ENCODE measurements around the gene TEDC1.
A peak's percentile ranks its signal among the peaks of the same experiment; 100 is the strongest.

The TEDC1 gene

DNA sequence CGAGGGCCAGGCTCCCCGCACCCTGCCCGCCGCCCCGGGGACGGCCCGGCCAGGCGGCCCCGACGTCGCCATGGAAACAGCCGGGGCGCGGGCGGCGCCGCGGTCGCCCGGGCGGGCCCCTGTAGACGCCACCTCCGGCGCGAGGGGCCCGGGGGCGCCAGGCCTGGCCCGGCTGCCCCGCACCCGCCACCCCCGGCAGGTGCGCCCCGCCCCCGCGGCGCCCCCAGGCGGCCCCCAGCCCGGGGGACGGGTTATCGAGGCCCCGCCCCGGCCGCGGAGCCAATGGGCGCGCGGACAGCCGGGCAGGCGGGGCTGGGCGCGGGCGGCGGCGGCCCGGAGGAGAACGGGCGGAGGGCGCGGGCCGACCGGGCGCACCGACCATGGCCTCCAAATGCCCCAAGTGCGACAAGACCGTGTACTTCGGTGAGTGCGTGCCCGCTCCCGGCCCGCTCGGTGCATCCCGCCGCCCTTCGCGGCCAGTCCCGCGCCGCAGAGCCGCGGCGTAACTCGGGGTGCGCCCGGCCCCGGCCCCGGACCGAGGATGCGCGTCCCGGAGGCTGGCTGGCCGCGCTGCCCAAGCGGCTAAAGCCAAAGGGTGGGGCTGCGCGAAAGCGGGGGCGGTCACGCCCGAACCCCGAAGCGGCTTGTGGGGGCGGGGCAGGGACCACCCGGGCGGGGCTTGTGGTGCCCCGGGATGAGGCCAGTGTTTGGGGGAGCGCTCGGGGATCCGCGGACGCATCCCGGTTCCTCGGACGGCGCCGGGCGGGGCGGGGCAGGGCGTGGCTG is 16.4 kb upstream of the TEDC1 start, which contains the start of gene CRIP2:
CRIP2 (plus strand) TSS at position 339 of the 786 bp plus-strand sequence; CDS start at position 381, 42 bp downstream.
- peak; percentile 49 to 74 for DNase-seq

DNA sequence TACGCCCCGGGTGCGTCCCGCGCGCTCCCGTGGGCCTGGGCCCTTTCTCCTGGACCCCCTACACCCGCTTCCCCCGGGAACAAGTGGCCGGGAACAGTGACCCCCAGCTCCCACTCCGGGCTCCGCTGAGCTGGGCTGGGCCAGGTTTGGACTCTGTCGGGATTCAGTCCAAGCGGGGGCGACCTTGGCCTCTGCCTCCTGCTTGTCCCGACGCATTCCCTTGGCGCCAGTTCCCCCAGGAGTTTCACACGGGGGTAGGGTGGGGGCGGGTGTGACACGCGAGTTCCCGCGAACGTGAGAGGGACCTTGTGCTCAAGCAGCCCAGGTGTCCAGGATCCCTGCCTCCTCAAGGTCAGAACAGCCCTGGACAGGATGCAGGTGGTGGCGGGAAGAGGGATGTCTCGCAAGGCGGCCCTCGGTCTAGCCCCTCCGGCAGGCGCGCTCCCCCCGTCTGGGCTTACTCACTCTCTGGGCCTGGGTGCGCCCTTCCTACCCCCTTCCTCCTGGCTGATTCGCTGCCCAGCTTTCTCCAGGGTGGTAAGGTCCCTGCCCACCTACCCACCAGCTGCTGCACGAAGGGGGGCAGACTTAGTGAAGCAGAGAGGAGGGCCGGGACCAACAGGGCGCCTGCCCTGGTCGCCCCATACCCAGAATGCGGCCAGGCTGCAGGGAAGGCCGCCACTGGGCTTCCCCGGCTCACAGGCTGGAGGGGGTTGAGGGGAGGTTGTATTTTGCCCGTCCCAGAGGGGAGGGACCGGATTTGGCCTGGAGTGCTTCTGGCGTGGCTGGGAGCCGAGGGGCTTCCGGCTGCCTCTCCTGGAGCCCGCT is 15.6 kb upstream of the TEDC1 start:
- peak; percentile 69 to 73 for DNase-seq

DNA sequence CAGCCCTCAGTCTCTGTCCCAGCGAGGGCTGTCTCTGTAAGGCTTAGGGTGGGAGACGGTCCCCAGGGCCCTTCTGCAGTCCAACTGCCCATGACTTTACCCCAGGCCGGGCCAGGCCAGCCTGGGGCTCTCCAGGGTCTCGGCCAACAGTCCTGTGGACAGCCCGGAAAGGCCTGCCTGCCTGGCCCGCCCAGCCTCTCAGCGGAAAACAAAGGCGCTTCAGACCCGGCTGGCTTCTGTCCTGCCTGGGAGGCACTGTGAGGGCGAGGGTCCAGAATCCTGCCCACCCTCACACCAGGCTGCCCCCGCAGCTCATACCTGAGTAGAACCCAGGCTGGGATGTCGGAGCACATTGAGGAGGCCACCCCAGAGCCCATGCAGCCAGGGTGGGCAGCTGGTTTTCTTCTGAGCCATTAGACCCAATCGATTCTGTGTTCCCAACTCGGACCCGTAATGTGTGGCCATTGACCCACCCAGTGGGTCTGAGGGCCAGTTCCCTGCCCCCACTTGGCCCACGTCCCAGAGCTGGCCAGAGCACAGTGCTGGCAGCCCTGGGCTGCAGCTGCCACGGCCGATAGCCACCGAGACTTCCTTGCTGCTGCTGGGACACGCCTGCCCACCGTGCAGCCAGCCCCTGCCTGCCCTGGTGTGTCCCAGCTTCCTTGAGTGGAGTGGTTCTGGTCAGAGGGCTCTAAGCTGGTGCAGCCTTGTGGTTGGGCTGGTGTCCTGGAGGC is 14.8 kb upstream of the TEDC1 start:
- DNase-seq, result peak in 1 of 2 experiments; percentile 54

DNA sequence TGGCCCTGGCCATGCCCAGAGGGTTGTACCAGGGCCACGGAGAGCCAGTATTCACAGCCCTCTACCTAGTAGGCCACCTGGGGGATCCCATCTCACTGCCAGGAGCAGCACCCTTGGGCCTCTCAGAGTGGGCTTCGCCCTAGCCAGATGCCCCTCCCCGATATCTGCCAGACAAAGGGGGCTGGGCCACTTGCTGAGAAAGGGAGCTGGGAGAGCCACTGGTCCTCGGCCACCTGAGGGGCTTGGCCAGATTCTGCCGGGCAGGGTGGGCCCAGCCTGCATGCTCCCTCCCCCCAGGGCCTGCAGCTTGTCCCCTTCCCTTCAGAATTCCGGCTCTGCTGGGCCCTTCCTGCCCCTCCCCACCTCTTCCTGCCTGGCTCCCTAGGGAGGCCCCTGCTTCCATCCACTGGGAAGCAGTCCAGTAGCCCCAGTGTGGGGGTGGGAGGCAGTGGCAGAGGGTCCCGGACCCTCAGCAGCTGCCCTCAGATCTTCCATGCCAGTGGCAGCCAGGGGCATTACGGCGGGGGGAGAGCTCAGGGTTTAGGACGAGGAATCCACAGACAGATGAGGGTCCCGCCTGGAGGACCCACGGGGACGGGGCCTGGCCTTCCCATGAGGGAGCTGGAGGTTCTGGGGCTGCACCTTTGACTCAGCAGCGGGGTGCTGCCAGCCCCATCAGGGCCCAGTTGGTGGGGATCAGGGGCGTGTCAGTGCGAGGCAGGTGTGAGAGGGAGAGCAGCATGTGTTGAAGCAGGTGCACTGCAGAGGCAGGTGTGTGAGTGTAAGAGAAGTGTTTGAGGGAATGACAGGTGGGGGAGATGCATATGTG is 14.0 kb upstream of the TEDC1 start:
- no peak for DNase-seq

DNA sequence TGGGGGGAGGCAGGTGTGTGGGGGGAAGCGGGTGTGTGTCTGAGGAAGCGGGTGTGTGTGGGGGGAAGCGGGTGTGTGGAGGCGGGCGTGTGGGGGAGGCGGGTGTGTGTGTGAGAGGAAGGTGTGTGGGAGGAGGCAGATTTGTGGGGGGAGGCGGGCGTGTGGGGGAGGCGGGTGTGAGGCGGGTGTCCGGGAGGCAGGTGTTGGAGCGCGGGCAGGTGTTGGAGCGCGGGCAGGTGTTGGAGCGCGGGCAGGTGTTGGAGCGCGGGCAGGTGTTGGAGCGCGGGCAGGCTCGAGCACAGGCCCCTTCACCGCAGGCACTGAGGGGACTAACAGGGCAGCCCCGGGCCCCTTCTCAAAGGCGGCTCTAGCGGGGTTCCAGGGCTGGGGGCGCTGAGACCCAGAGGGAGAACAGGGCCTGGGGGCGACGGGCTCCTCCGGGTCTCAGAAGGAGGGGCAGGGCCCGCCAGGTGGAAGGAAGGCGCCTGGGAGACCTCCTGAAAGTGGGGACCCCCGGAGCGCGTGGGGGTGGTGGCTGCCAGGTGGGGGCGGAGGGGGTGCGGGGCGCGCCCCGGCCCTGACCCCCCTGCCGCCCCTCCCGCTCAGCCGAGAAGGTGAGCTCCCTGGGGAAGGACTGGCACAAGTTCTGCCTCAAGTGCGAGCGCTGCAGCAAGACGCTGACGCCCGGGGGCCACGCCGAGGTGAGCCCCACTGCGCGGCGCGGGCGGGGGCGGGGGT is 13.2 kb upstream of the TEDC1 start:
- no peak for DNase-seq

DNA sequence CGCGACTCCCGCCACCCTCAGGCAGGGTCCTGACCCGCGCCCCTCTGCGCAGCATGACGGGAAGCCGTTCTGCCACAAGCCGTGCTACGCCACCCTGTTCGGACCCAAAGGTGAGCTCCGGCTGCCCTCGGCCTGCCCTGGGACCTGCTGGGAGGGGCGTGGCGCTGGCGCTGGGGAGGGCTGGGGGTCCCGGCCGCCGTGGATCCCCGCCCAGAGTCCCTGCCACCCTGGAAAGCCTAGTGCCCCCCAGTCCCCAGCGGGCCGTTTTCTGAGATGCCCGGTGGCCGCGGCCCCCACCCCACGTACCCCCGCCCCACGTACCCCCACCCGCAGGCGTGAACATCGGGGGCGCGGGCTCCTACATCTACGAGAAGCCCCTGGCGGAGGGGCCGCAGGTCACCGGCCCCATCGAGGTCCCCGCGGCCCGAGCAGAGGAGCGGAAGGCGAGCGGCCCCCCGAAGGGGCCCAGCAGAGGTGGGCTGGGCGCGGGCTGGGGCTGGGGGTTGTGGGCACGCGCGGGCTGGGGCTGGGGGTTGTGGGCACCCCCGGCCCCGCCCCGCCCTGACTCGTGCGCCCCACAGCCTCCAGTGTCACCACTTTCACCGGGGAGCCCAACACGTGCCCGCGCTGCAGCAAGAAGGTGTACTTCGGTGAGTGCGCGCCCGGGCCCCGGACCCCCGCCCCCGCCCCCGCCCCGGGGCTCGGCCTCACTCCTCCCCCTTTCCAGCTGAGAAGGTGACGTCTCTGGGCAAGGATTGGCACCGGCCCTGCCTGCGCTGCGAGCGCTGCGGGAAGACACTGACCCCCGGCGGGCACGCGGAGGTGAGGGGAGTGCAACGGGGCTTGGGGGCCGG is 12.4 kb upstream of the TEDC1 start:
- DNase-seq, result no peak

DNA sequence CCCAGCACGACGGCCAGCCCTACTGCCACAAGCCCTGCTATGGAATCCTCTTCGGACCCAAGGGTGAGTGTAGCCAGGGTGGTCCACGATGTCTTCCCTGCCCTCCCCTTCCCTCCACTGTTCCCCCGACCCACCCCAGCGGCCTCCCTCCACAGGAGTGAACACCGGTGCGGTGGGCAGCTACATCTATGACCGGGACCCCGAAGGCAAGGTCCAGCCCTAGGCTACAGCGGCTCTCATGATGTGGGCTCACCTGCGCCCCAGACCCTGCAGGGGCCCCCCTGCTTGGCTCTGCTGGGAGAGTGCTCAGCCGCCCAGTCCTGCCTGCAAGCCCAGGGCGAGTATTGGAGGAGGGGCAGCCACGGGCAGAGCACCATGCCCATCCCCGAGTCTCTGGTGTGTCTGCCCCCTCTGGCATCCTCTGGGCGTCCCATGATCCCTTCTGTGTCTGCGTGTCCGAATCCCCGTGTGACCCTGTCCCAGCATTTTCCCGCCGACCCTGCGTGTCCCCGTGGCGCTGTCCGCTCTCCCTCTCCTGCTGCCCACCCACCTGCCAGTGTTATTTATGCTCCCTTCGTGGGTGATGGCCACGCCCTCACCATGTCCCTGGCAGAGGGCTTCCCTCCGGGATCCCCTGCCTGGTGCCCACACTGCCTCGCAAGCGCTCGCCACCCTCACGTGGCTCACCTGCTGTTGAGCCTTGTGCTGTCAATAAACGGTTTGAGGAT is 11.5 kb upstream of the TEDC1 start:
- DNase-seq, result no peak

DNA sequence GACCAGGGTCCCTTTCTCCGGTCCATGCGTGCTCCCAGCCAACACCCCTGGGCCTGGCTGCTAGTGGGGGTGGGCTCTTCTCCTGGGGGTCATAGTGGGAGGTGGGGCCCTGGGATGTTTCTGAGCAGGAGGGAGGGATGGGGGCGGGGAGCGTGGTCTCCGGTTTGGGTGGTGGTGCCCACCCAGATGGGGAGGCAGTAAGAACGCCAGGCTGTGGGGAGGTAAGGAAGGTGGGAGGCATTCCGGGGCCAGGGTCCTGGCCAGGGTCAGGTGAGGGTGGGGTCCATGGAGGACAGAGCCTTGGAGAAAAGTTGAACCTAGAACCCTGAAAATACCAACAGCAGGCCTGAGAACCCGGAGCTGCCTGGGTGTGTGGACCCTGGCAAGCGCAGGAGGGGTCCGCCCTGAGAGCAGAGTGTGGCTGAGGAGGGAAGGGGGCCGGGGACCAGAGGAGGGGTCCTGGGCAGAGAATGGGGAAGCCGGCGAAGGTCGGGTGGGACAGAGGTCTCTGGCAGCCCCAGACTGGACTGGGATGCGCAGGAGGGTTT is 10.8 kb upstream of the TEDC1 start:
- DNase-seq, result no peak

DNA sequence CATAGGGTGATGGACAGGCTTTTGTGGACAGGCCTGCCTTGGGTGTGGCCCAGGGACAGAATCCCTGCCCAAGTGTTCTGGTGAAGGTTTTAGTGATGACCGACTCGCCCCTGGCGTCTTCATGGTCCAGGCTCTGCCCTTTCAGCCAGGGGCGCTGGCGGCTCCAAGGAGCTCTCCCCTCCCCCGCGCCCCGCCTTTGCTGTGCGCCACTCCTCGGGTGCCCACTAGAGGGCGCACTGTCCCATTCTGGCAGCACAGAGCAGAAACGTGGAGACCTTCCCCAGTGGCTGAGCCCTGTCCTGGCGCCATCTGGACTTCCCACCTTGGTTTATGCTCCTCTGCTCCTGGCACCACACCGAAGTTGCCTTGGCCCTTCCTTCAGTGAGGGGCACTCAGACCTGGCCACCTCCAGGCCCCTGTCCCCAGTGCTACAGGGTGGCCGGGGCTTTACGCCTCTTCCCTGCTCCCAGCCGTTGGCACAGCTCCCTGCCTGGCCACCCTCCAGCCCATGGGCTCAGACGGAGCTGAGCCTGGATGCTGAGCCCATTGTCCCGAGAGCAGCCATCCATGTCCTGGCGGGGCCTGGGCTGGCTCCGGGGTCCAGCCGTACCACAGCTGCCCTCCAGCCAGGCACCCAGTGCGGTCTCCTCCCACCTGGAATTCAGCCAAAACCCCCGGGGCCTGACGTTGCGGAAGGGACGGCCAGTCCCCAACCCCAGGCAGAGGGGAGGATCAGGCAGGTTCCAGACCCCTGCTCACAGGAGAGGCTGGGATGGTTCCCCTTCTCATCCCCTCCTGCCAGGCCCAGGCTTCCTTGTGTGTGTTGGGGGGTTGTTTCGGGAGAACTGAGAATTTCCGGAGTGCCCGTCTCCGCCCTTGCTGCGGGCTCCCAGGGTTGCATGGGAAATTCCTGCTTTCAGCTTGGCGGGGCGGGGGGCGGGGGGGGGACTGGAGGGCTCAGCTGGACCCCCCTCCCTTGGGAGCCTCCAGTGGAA is 9.9 kb upstream of the TEDC1 start:
- peak; percentile 94 to 97 for DNase-seq

DNA sequence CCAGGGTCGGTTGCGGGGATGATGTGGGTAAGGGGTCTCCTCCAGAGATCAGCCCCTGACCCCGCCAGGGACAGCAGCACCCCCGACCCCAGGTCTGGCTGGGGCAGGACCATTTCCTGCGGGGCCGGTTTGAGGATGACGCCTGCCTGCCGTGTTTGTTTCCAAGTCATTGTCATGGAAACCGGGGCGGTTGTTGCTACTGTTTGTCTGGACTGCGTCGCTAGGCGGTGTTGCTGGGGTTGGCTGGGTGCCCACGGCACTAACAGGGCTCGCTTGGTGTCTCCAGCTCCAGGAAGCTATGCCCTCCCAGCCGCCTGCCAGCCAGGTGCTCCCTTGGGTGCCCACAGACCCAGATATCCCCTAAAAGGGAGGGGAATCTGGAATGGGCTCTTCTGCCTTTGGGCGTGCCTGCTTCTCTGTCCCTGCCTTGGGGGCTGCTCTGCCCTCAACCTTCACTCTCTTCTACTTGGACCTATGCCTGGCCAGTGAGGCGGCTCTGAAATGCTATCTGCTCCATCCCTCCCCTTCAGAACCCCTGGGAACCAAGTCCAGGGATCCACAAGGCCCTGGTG is 9.1 kb upstream of the TEDC1 start:
- peak; percentile 92 to 93 for DNase-seq

DNA sequence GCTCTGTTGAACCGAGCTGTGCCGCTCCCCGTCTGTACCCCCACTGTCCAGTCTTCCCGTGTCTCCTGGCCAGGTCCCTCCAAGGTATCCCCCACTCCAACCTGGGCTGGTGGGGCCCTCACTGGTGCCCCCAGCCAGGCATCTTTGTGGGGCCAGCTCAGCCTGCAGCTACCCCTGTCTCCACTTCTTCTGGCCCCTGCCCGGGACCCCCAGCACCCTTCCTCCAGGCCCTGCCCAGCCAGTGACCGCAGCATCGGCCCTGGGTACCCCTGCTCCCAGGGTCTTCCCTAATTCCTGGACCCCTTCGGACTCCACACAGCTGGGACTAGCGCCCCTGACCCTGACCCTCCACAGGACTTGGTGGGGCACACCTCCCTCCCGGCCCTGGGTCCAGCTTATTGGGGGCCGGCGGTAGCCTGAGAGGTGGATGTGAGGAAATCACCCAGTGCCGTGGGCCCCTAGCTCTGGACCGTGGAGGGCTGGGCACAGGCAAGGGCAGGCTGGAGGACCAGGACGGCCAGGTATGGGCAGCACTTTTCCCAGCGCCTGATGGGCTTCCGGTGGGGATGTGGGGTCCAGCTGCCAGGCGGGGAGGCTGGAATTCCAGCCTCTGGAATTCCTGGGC is 8.4 kb upstream of the TEDC1 start:
- DNase-seq, result no peak

DNA sequence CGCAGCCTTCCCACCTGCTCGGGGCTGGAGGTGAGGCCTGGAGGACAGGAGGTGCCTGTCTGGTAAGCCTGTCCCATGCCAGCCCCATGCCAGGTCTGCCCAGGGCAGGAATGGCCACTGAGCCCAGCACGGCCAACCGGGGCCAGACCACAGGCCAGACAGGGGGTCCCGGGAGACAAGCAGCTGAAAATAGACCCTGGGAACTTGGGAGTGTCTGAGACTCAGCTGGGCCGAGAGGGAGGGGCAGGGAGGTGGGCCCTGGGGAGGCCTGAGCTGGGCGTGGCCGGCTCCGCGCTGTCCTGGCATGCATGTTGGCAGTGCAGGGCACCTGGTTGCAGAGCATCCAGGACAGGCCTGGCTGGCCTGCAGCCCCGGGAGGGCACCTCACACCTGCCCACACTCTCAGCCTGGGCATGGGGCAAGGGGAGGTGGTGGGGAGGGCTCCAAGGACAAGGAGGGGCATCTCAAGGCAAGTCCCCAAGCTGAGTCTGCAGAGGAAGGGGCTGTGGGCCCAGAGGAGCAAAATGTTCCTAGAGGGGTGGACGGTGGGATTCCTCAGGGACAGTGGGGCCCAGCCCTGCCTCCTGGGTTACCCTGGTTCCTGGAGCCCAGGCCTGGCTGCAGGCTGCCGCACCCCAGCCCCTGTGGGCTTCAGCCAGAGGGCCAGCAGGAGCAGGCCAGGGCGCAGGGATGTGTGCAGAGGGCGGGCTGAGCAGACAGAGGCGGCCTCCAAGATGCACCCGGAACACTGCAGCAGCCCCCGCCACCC is 7.6 kb upstream of the TEDC1 start:
- DNase-seq, result no peak

DNA sequence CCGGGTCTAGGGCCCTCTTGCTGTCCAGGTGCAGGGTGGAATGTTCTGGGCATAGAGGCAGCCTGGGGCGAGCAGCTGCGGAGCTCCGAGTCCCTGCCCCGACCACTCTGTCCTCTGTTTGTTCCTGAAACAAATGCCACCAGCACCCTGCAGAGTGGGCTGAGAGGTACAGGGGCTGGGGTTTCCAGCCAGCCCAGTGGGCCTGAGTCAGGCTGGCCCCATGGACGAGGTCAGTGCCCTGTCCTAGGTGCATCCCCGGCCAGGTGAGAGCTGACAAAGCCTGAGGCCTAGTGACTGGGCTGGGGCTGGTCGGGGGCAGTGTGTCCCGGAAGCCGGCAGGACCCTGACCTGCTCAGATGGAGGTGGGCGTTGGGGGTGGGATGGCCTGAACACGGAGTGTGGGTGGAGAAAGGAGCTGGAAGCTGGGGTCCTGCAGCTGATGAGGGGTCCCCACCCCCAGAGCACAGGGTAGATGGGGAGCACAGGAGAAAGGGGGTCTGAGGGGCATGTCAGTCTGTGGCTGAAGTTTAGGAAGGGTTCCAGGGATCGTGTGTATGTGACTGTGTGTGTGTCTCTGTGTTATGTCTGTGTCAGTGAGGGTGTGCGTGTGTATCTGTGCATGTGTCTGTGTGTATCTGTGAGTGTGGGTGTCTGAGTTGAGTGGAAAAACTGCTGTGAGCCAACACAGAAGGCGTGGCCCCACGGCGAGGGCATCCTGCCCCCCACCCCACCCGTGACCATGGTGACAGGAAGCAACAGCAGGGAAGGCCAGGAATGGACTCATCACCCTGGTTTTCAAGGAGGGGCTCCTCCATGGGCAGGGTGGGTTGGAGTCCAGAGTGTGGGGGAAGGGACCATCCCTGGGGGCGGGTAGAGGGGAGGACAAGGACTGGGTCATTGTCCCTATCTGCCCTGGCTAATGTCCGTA is 6.7 kb upstream of the TEDC1 start:
- no peak for DNase-seq

DNA sequence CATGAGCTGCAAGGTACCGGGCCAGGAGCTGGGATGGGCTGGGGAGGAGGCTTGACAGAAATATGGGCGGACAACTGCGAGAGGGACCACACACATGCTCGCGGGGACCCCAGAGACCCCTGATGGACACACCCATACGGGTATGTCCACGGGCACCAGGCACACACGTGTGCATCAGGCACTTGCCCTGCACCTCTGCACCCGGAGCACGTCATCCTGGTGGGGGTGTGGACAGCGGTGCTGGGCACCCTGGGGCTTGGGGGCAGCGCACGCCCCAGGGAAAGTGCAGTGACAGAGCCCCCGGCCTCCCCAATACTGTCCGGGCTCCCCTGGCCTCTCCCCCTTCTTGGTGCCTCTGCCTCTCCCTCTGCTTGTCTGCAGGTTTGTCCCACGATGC is 6.1 kb upstream of the TEDC1 start:
- DNase-seq, result no peak

DNA sequence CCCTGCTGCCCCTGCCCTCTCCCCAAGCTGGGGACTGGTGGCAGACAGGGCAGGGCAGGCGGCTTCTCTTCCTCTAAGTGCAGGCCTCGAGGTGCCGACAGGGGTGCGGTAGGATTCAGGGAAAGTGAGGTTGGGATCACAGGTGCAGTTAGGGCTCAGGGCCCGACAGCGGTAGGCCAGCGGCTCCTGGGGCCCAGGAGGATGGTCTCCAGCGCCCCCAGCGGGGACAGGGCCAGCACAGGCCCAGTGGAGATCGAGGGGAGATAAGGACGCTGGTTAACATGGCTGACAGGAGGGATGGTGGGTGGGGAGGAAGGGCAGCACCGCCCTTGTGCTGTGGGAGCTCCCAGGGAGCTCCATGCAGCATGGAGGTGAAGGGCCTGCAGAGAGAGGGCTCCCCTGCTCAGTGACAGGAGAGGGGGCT is 5.3 kb upstream of the TEDC1 start:
- no peak for DNase-seq
